Gastrocnemius medialis (tissue), 4 donors: ENCODE results near the gene MTMR8.

Source experiments
- CTCF ChIP-seq, 5 experiments: fragments of 450-650 bp in 3 of 5; fragments of 200-600 bp in 2 of 5; sonication (generic) in 2 of 5; IDR thresholded peaks in 4 of 5; conservative IDR thresholded peaks in 1 of 5; 1 replicate in 4 of 5; 2 replicates in 1 of 5; pipeline ENCODE4 v1.5.1; 2016 to 2019; ENCODE audit warnings: antibody characterized with exemption in 5 of 5, mild to moderate bottlenecking in 3 of 5, moderate library complexity in 3 of 5
- POLR2A ChIP-seq, 2 donors: fragments of 450-650 bp; IDR thresholded peaks; one replicate each; pipeline ENCODE4 v1.6.1; 2017; ENCODE audit warnings: antibody characterized with exemption in 2 of 2, mild to moderate bottlenecking in 2 of 2, moderate library complexity in 2 of 2

- no peak for TF ChIP-seq POLR2A (IDR thresholded peaks at IDR 0.05)
- no peak for TF ChIP-seq CTCF (IDR thresholded peaks at IDR 0.05 in 4 of 5, conservative IDR thresholded peaks at IDR 0.05 in 1 of 5)
These were observed 43.2 kb downstream of the MTMR8 start for GRCh38 chrX:64352081-64352480.
